HEK293 (cell line): ENCODE measurements around the gene ADAR.

Experiments used
- CTCF ChIA-PET: fragments of 350-600 bp; formaldehyde crosslinking; extraction: SDS; loops from one replicate; lab custom pipeline; 2021; ENCODE audit warnings: antibody characterized with exemption; lab: Yijun Ruan, JAX
- POLR2A ChIA-PET: fragments of 300-600 bp; formaldehyde crosslinking; extraction: SDS; loops from one replicate; lab custom pipeline; 2020; ENCODE audit warnings: antibody characterized with exemption, inconsistent platforms; lab: Yijun Ruan, JAX
- H3K27ac ChIP-seq: fragments of 200-500 bp; sonication (Bioruptor generic); 2 replicates; pipeline ENCODE4 v1.5.1; 2014; ENCODE audit warnings: low read depth, low read length, control low read depth, inconsistent platforms; ENCODE audit errors: extremely low read depth
- H3K36me3 ChIP-seq, 2 experiments: fragments of 200-500 bp in 1 of 2; sonication (Bioruptor generic) in 1 of 2; 1 replicate in 1 of 2; 2 replicates in 1 of 2; pipeline ENCODE4 v1.5.1; 2014 to 2017; ENCODE audit warnings: inconsistent platforms in 2 of 2, low read length in 2 of 2; ENCODE audit not compliant: control insufficient read depth in 2 of 2, insufficient read depth in 1 of 2
- H3K4me1 ChIP-seq: fragments of 200-500 bp; sonication (Bioruptor generic); 2 replicates; pipeline ENCODE4 v1.5.1; 2014; ENCODE audit warnings: mild to moderate bottlenecking, low read length, inconsistent platforms; ENCODE audit not compliant: control insufficient read depth, insufficient read depth
- H3K4me3 ChIP-seq: 2 replicates; pipeline ENCODE4 v1.5.1; 2011; ENCODE audit warnings: low read depth, mild to moderate bottlenecking, control low read depth, low read length, moderate library complexity
- H3K9me3 ChIP-seq: fragments of 200-500 bp; sonication (Bioruptor generic); 2 replicates; pipeline ENCODE4 v1.5.1; 2014; ENCODE audit warnings: low read depth, low read length, inconsistent platforms; ENCODE audit not compliant: control insufficient read depth, insufficient read depth
- HOXA7 ChIP-seq: sonication (generic); formaldehyde crosslinking; IDR thresholded peaks from 2 replicates; pipeline ENCODE4 v1.8.1; 2022; ENCODE audit warnings: missing genetic modification reagents, borderline replicate concordance
- KLF1 ChIP-seq: fragments of 450-650 bp; formaldehyde crosslinking; IDR thresholded peaks from 2 replicates; pipeline ENCODE4 v1.5.1; 2016; ENCODE audit warnings: missing biosample characterization, missing genetic modification characterization
- KLF16 ChIP-seq: fragments of 450-650 bp; formaldehyde crosslinking; IDR thresholded peaks from 2 replicates; pipeline ENCODE4 v1.5.1; 2017; ENCODE audit warnings: missing biosample characterization, missing genetic modification characterization
- MEIS1 ChIP-seq: sonication (generic); formaldehyde crosslinking; IDR thresholded peaks from 2 replicates; pipeline ENCODE4 v1.8.1; 2022; ENCODE audit warnings: missing genetic modification reagents, mild to moderate bottlenecking, borderline replicate concordance
- MYNN ChIP-seq: fragments of 450-650 bp; formaldehyde crosslinking; IDR thresholded peaks from 2 replicates; pipeline ENCODE4 v1.5.1; 2016; ENCODE audit warnings: missing biosample characterization, missing genetic modification characterization, borderline replicate concordance
- SP2 ChIP-seq: fragments of 450-650 bp; formaldehyde crosslinking; IDR thresholded peaks from 2 replicates; pipeline ENCODE4 v1.5.1; 2016; ENCODE audit warnings: missing biosample characterization, missing genetic modification characterization
- SP3 ChIP-seq: fragments of 450-650 bp; formaldehyde crosslinking; IDR thresholded peaks from 2 replicates; pipeline ENCODE4 v1.5.1; 2016; ENCODE audit warnings: missing biosample characterization, missing genetic modification characterization
- SP7 ChIP-seq: fragments of 450-650 bp; formaldehyde crosslinking; IDR thresholded peaks from 2 replicates; pipeline ENCODE4 v1.5.1; 2016; ENCODE audit warnings: missing biosample characterization, missing genetic modification characterization
- YY1 ChIP-seq: fragments of 450-650 bp; formaldehyde crosslinking; IDR thresholded peaks from 2 replicates; pipeline ENCODE4 v1.5.1; 2018; ENCODE audit warnings: missing biosample characterization, missing genetic modification characterization
- YY2 ChIP-seq: fragments of 450-650 bp; formaldehyde crosslinking; IDR thresholded peaks from 2 replicates; pipeline ENCODE4 v1.5.1; 2016; ENCODE audit warnings: missing biosample characterization, missing genetic modification characterization
- ZBTB1 ChIP-seq: fragments of 450-650 bp; formaldehyde crosslinking; IDR thresholded peaks from 2 replicates; pipeline ENCODE4 v1.5.1; 2016; ENCODE audit warnings: missing biosample characterization, missing genetic modification characterization
- ZBTB17 ChIP-seq: fragments of 450-650 bp; formaldehyde crosslinking; IDR thresholded peaks from 2 replicates; pipeline ENCODE4 v1.5.1; 2016; ENCODE audit warnings: missing biosample characterization, missing genetic modification characterization
- ZBTB21 ChIP-seq: fragments of 450-650 bp; formaldehyde crosslinking; IDR thresholded peaks from 2 replicates; pipeline ENCODE4 v1.5.1; 2017; ENCODE audit warnings: missing biosample characterization, missing genetic modification characterization
- ZEB2 ChIP-seq: fragments of 450-650 bp; formaldehyde crosslinking; IDR thresholded peaks from 2 replicates; pipeline ENCODE4 v1.5.1; 2016; ENCODE audit warnings: missing biosample characterization, missing genetic modification characterization
- ZNF175 ChIP-seq: fragments of 450-650 bp; formaldehyde crosslinking; IDR thresholded peaks from 2 replicates; pipeline ENCODE4 v1.5.1; 2016; ENCODE audit warnings: missing biosample characterization, missing genetic modification characterization
- ZNF280C ChIP-seq: fragments of 450-650 bp; formaldehyde crosslinking; IDR thresholded peaks from 2 replicates; pipeline ENCODE4 v1.5.1; 2016; ENCODE audit warnings: missing biosample characterization, missing genetic modification characterization
- ZNF280D ChIP-seq: fragments of 450-650 bp; formaldehyde crosslinking; IDR thresholded peaks from 2 replicates; pipeline ENCODE4 v1.5.1; 2016; ENCODE audit warnings: missing biosample characterization, missing genetic modification characterization
- ZNF362 ChIP-seq: fragments of 450-650 bp; formaldehyde crosslinking; IDR thresholded peaks from 2 replicates; pipeline ENCODE4 v1.5.1; 2016; ENCODE audit warnings: missing biosample characterization, missing genetic modification characterization
- ZNF37A ChIP-seq: fragments of 450-650 bp; IDR thresholded peaks from 2 replicates; pipeline ENCODE4 v1.5.1; 2018; ENCODE audit warnings: missing biosample characterization, missing genetic modification characterization
- ZNF423 ChIP-seq: fragments of 450-650 bp; formaldehyde crosslinking; IDR thresholded peaks from 2 replicates; pipeline ENCODE4 v1.5.1; 2016; ENCODE audit warnings: missing biosample characterization, missing genetic modification characterization
- ZNF449 ChIP-seq: fragments of 450-650 bp; formaldehyde crosslinking; IDR thresholded peaks from 2 replicates; pipeline ENCODE4 v1.5.1; 2017; ENCODE audit warnings: missing biosample characterization, mild to moderate bottlenecking, missing genetic modification characterization, moderate library complexity
- ZNF521 ChIP-seq: fragments of 450-650 bp; formaldehyde crosslinking; IDR thresholded peaks from 2 replicates; pipeline ENCODE4 v1.5.1; 2017; ENCODE audit warnings: missing biosample characterization, mild to moderate bottlenecking, missing genetic modification characterization
- ZNF623 ChIP-seq: fragments of 450-650 bp; formaldehyde crosslinking; IDR thresholded peaks from 2 replicates; pipeline ENCODE4 v1.5.1; 2016; ENCODE audit warnings: missing biosample characterization, missing genetic modification characterization
- ZNF629 ChIP-seq: fragments of 450-650 bp; formaldehyde crosslinking; IDR thresholded peaks from 2 replicates; pipeline ENCODE4 v1.5.1; 2017; ENCODE audit warnings: missing biosample characterization, missing genetic modification characterization
- ZNF658 ChIP-seq: fragments of 450-650 bp; formaldehyde crosslinking; IDR thresholded peaks from 2 replicates; pipeline ENCODE4; 2016; ENCODE audit warnings: missing biosample characterization, missing genetic modification characterization
- ZNF830 ChIP-seq: fragments of 450-650 bp; IDR thresholded peaks from 2 replicates; pipeline ENCODE4 v1.5.0; 2018; ENCODE audit warnings: missing biosample characterization, missing genetic modification characterization, low read depth, mild to moderate bottlenecking, moderate library complexity
- ZNF843 ChIP-seq: fragments of 450-650 bp; formaldehyde crosslinking; IDR thresholded peaks from 2 replicates; pipeline ENCODE4 v1.5.1; 2016; ENCODE audit warnings: missing biosample characterization, missing genetic modification characterization

Gene ADAR

GRCh38 chr1:154599658-154600057 lies 8.3 kb downstream of the ADAR start:
- no peak for TF ChIP-seq ZNF280C (tag by site-specific recombination)
- 0 out of 2 replicates have a peak, but pooled peaks have one; percentile 22 for TF ChIP-seq ZNF629
- no peak for TF ChIP-seq ZNF658 (tag by site-specific recombination)
- TF ChIP-seq SP7 (tag by site-specific recombination), result no peak
- no peak for TF ChIP-seq MEIS1
- no peak for TF ChIP-seq MYNN (tag by site-specific recombination)
- TF ChIP-seq ZNF175 (tag by site-specific recombination), result no peak
- no peak for TF ChIP-seq ZBTB1 (tag by site-specific recombination)
- TF ChIP-seq KLF16 (tag by site-specific recombination), result no peak
- TF ChIP-seq ZNF280D, result no peak
- no peak for TF ChIP-seq ZNF623
- no peak for TF ChIP-seq YY2
- no peak for TF ChIP-seq HOXA7 (CRISPR knock-in tag)
- TF ChIP-seq ZBTB17 (tag by site-specific recombination), result 0 out of 2 replicates have a peak, but pooled peaks have one; percentile 18
- no peak for TF ChIP-seq SP2 (tag by site-specific recombination)
- TF ChIP-seq ZNF362, result no peak
- POLR2A ChIA-PET, result interaction anchor here (0.8 to 1.2 kb wide), 2 partner anchors 9 to 28 kb away, joined by 3 to 20 read pairs; no protein-coding TSS in a partner anchor
- CTCF ChIA-PET, result interaction anchor here (1.1 to 2.6 kb wide), 2 partner anchors 40 to 160 kb away, joined by 3 to 7 read pairs; no protein-coding TSS in a partner anchor
- H3K9me3 ChIP-seq, result no peaks in the 10 kb centered on the region
- no peaks in the 10 kb centered on the region for H3K4me1 ChIP-seq
- H3K36me3 ChIP-seq, result peaks cover 20 to 84% of the 10 kb centered on the region in 2 experiments
- H3K4me3 ChIP-seq, result no peak overlapping the region
- no peak overlapping the region for H3K27ac ChIP-seq

GRCh38 chr1:154598871-154599635 lies 8.9 kb downstream of the ADAR start:
- H3K9me3 ChIP-seq, result no peaks in the 10 kb centered on the region
- CTCF ChIA-PET, result interaction anchor here (0.6 to 2.6 kb wide), 3 partner anchors 9 to 161 kb away, joined by 3 to 7 read pairs (median 3); no protein-coding TSS in a partner anchor
- H3K4me1 ChIP-seq, result no peaks in the 10 kb centered on the region
- no peak overlapping the region for H3K27ac ChIP-seq
- no peak overlapping the region for H3K4me3 ChIP-seq
- POLR2A ChIA-PET, result interaction anchor here (0.8 to 1.2 kb wide), 2 partner anchors 9 to 28 kb away, joined by 3 to 20 read pairs; no protein-coding TSS in a partner anchor
- peaks cover 26 to 90% of the 10 kb centered on the region in 2 experiments for H3K36me3 ChIP-seq
- no peak for TF ChIP-seq ZNF362
- no peak for TF ChIP-seq ZBTB21 (tag by site-specific recombination)
- TF ChIP-seq ZNF843 (tag by site-specific recombination), result no peak
- no peak for TF ChIP-seq ZNF423 (tag by site-specific recombination)
- TF ChIP-seq ZNF830, result no peak
- TF ChIP-seq ZNF449, result no peak
- TF ChIP-seq SP3, result no peak
- no peak for TF ChIP-seq YY1 (tag by site-specific recombination)
- TF ChIP-seq ZNF521 (tag by site-specific recombination), result no peak
- no peak for TF ChIP-seq ZNF37A
- TF ChIP-seq ZEB2 (tag by site-specific recombination), result no peak
- no peak for TF ChIP-seq KLF1 (tag by site-specific recombination)
